ENCODE measurements around the gene SAMD8. TPM values are rescaled to one million over a fixed set of nuclear protein-coding genes. Genes with fewer than 3 reads are reported as not detected.
"Not testable (repeated sequence)": the region's sequence is repeated elsewhere in the genome, so short reads cannot be mapped to it uniquely, and the experiment has no call there.

Gene SAMD8
- total RNA-seq, 2 experiments from 2014 or later: 13.8 TPM

GRCh38 chr10:75203046-75203620 lies 91.7 kb downstream of the SAMD8 start:
- not testable (repeated sequence) for H3K36me3 Mint-ChIP-seq; H3K9me3 Mint-ChIP-seq (ENCODE audit: low read depth); H3K27me3 Mint-ChIP-seq; H3K4me1 Mint-ChIP-seq; ATAC-seq; DNase-seq; H3K27ac Mint-ChIP-seq; H3K4me3 Mint-ChIP-seq
- CTCF ChIA-PET: interaction anchor here (1.0 to 1.3 kb wide), 3 partner anchors 15 to 28 kb away, joined by 3 to 8 read pairs (median 5); no protein-coding TSS in a partner anchor

- Mint-ChIP-seq H3K9me3 (ENCODE audit: low read depth) (no peaks in the 10 kb centered on the region), H3K4me3 (no peak overlapping the region), H3K27me3 (no peaks in the 10 kb centered on the region), H3K27ac (no peak overlapping the region), H3K36me3 (no peaks in the 10 kb centered on the region), H3K4me1 (peaks cover 14% of the 10 kb centered on the region)
- no peak for ATAC-seq
- CTCF ChIA-PET: interaction anchor here (1.3 to 5.1 kb wide), 3 partner anchors 16 to 32 kb away, joined by 5 to 22 read pairs (median 8); partner anchors contain the start of gene COMTD1
- no peak for DNase-seq
Measured at GRCh38 chr10:75203724-75204123, 92.3 kb downstream of the SAMD8 start.

- ATAC-seq: no peak
- H3K4me1 Mint-ChIP-seq: peaks cover 21% of the 10 kb centered on the region
- no peak for DNase-seq
- no peak overlapping the region for H3K4me3 Mint-ChIP-seq
- H3K27me3 Mint-ChIP-seq: no peaks in the 10 kb centered on the region
- H3K9me3 Mint-ChIP-seq (ENCODE audit: low read depth): no peaks in the 10 kb centered on the region
- CTCF ChIA-PET: interaction anchor here (1.2 to 5.1 kb wide), 3 partner anchors 15 to 30 kb away, joined by 4 to 22 read pairs (median 21); partner anchors contain the start of gene COMTD1
- H3K27ac Mint-ChIP-seq: no peak overlapping the region
- H3K36me3 Mint-ChIP-seq: no peaks in the 10 kb centered on the region
Measured at GRCh38 chr10:75205908-75206307, 94.5 kb downstream of the SAMD8 start.

GRCh38 chr10:75206638-75207037 lies 95.2 kb downstream of the SAMD8 start:
- not testable (repeated sequence) for H3K36me3 Mint-ChIP-seq; H3K4me3 Mint-ChIP-seq; DNase-seq; H3K9me3 Mint-ChIP-seq (ENCODE audit: low read depth); H3K27ac Mint-ChIP-seq; ATAC-seq; H3K27me3 Mint-ChIP-seq
- CTCF ChIA-PET: interaction anchor here (1.5 to 5.1 kb wide), 3 partner anchors 19 to 29 kb away, joined by 3 to 22 read pairs (median 21); partner anchors contain the start of gene COMTD1
- peaks cover 25% of the 10 kb centered on the region for H3K4me1 Mint-ChIP-seq

GRCh38 chr10:75207079-75207856 lies 95.8 kb downstream of the SAMD8 start:
- Mint-ChIP-seq H3K4me3 (no peak overlapping the region), H3K36me3 (peaks cover 9% of the 10 kb centered on the region), H3K27ac (no peak overlapping the region), H3K27me3 (no peaks in the 10 kb centered on the region), H3K9me3 (ENCODE audit: low read depth) (no peaks in the 10 kb centered on the region), H3K4me1 (peaks cover 32% of the 10 kb centered on the region)
- ATAC-seq: no peak
- no peak for DNase-seq
- CTCF ChIA-PET: interaction anchor here (1.5 to 5.1 kb wide), 3 partner anchors 19 to 28 kb away, joined by 3 to 22 read pairs (median 21); partner anchors contain the start of gene COMTD1

- H3K4me3 Mint-ChIP-seq: no peak overlapping the region
- ATAC-seq (no peak), DNase-seq (no peak)
- peak overlapping the region; percentile 24 for H3K27ac Mint-ChIP-seq
- no peaks in the 10 kb centered on the region for H3K27me3 Mint-ChIP-seq
- peaks cover 14% of the 10 kb centered on the region for H3K36me3 Mint-ChIP-seq
- CTCF ChIA-PET: interaction anchor here (1.5 to 5.1 kb wide), 3 partner anchors 20 to 28 kb away, joined by 3 to 22 read pairs (median 21); partner anchors contain the start of gene COMTD1
- peaks cover 37% of the 10 kb centered on the region for H3K4me1 Mint-ChIP-seq
- no peaks in the 10 kb centered on the region for H3K9me3 Mint-ChIP-seq (ENCODE audit: low read depth)
Measured at GRCh38 chr10:75207857-75208144, 96.3 kb downstream of the SAMD8 start.

- CTCF ChIA-PET: interaction anchor here (1.5 to 5.1 kb wide), 4 partner anchors 20 to 1057 kb away, joined by 3 to 22 read pairs (median 12); partner anchors contain the start of genes ADK, AP3M1 and COMTD1
- peaks cover 38% of the 10 kb centered on the region for H3K4me1 Mint-ChIP-seq
- peaks cover 15% of the 10 kb centered on the region for H3K36me3 Mint-ChIP-seq
- H3K27ac Mint-ChIP-seq: peak overlapping the region; percentile 78
- DNase-seq: peak; percentile 43
- H3K9me3 Mint-ChIP-seq (ENCODE audit: low read depth): no peaks in the 10 kb centered on the region
- ATAC-seq: no peak
- peak overlapping the region; percentile 15 for H3K4me3 Mint-ChIP-seq
- H3K27me3 Mint-ChIP-seq: no peaks in the 10 kb centered on the region
Measured at GRCh38 chr10:75208181-75208580, 96.7 kb downstream of the SAMD8 start.

- H3K36me3 Mint-ChIP-seq: peaks cover 20% of the 10 kb centered on the region
- H3K27me3 Mint-ChIP-seq: no peaks in the 10 kb centered on the region
- ATAC-seq (no peak), DNase-seq (no peak)
- CTCF ChIA-PET: interaction anchor here (0.6 to 4.6 kb wide), 13 partner anchors 11 to 1076 kb away, joined by 3 to 70 read pairs (median 6); partner anchors contain the start of genes ADK, AP3M1 and COMTD1
- no peaks in the 10 kb centered on the region for H3K9me3 Mint-ChIP-seq (ENCODE audit: low read depth)
- H3K27ac Mint-ChIP-seq: peak overlapping the region; percentile 100
- H3K4me3 Mint-ChIP-seq: peak overlapping the region; percentile 97
- H3K4me1 Mint-ChIP-seq: peaks cover 43% of the 10 kb centered on the region
Measured at GRCh38 chr10:75209086-75209920, 97.8 kb downstream of the SAMD8 start.

GRCh38 chr10:75209921-75210281 lies 98.4 kb downstream of the SAMD8 start:
- peak overlapping the region; percentile 97 for H3K4me3 Mint-ChIP-seq

GRCh38 chr10:75210282-75211006 lies 99.0 kb downstream of the SAMD8 start, which contains the start of gene VDAC2:
TSS of gene VDAC2 (plus strand) at chr10:75210796. CDS start at chr10:75211159, 363 bp downstream.
- peak within 1 kb of the TSS; percentile 97 for H3K4me3 Mint-ChIP-seq
- H3K4me1 Mint-ChIP-seq: peaks cover 44% of the 10 kb centered on the region
- CTCF ChIA-PET: interaction anchor here (0.6 to 4.6 kb wide), 10 partner anchors 14 to 1077 kb away, joined by 3 to 70 read pairs (median 8); partner anchors contain the start of gene COMTD1

More at GRCh38 chr10:75209921-75210281, 98.4 kb downstream of the SAMD8 start:
- peaks cover 44% of the 10 kb centered on the region for H3K4me1 Mint-ChIP-seq
- DNase-seq: peak; percentile 88
- CTCF ChIA-PET: interaction anchor here (0.7 to 4.6 kb wide), 12 partner anchors 13 to 1077 kb away, joined by 3 to 70 read pairs (median 7); partner anchors contain the start of genes ADK, AP3M1 and COMTD1
- H3K36me3 Mint-ChIP-seq: peaks cover 23% of the 10 kb centered on the region
- ATAC-seq: peak; percentile 75
- H3K27ac Mint-ChIP-seq: peak overlapping the region; percentile 100
- no peaks in the 10 kb centered on the region for H3K27me3 Mint-ChIP-seq
- H3K9me3 Mint-ChIP-seq (ENCODE audit: low read depth): no peaks in the 10 kb centered on the region

GRCh38 chr10:75211007-75211691 lies 99.7 kb downstream of the SAMD8 start:
- ATAC-seq: no peak
- CTCF ChIA-PET: interaction anchor here (1.1 to 4.6 kb wide), 12 partner anchors 13 to 100 kb away, joined by 3 to 70 read pairs (median 7); partner anchors contain the start of genes COMTD1 and SAMD8
- Mint-ChIP-seq H3K9me3 (ENCODE audit: low read depth) (no peaks in the 10 kb centered on the region), H3K36me3 (peaks cover 28% of the 10 kb centered on the region), H3K4me1 (peaks cover 48% of the 10 kb centered on the region), H3K27ac (peak overlapping the region; percentile 94), H3K27me3 (no peaks in the 10 kb centered on the region), H3K4me3 (peak overlapping the region; percentile 97)
- DNase-seq: peak; percentile 64

More at GRCh38 chr10:75210282-75211006, 99.0 kb downstream of the SAMD8 start, which contains the start of gene VDAC2:
- ATAC-seq (peak; percentile 92), DNase-seq (peak; percentile 94)
- Mint-ChIP-seq H3K9me3 (ENCODE audit: low read depth) (no peaks in the 10 kb centered on the region), H3K36me3 (peaks cover 24% of the 10 kb centered on the region), H3K27ac (peak within 1 kb of the TSS; percentile 100), H3K27me3 (no peaks in the 10 kb centered on the region)
